ENCODE data around the gene MEIS1.

The MEIS1 gene

DNA sequence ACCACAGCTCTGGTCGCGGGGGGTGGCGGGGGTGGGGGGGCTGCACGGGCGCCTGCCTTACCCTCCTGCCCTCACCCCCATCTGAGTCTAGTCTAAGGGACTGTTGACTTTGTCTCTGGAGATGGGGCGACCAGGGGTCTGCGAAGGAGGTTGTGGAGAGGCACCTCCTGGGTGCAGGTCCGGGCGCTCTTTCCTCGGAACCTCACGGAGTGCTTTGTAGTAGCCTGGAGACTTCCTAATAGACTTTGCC lies 141.3 kb downstream of the MEIS1 start:
- Histone ChIP-seq H3K4me1 (ENCODE audit: control insufficient read depth, insufficient read depth, low read length) (peaks cover 9% of the 10 kb centered on the region; the same call in 1 of the 2 replicates), H3K27ac (ENCODE audit: extremely low read depth, low read depth, low read length) (no peak overlapping the region; the same call in 1 of the 2 replicates), H3K9me3 (ENCODE audit: control insufficient read depth, insufficient read depth, low read depth, low read length) (no peaks in the 10 kb centered on the region), H3K4me3 (ENCODE audit: low read depth, low read length) (no peak overlapping the region), H3K36me3 (ENCODE audit: control insufficient read depth in 2 of 2, insufficient read depth in 1 of 2, low read length in 2 of 2) (peaks cover 0 to 9% of the 10 kb centered on the region in 2 experiments; a peak in 1 of 3 replicates)
- CTCF ChIA-PET: interaction anchor here (0.6 to 3.3 kb wide), 2 partner anchors 143 to 148 kb away, joined by 4 to 17 read pairs; no protein-coding TSS in a partner anchor
- POLR2A ChIA-PET: no interaction called here
- TF ChIP-seq, protein P1, sequence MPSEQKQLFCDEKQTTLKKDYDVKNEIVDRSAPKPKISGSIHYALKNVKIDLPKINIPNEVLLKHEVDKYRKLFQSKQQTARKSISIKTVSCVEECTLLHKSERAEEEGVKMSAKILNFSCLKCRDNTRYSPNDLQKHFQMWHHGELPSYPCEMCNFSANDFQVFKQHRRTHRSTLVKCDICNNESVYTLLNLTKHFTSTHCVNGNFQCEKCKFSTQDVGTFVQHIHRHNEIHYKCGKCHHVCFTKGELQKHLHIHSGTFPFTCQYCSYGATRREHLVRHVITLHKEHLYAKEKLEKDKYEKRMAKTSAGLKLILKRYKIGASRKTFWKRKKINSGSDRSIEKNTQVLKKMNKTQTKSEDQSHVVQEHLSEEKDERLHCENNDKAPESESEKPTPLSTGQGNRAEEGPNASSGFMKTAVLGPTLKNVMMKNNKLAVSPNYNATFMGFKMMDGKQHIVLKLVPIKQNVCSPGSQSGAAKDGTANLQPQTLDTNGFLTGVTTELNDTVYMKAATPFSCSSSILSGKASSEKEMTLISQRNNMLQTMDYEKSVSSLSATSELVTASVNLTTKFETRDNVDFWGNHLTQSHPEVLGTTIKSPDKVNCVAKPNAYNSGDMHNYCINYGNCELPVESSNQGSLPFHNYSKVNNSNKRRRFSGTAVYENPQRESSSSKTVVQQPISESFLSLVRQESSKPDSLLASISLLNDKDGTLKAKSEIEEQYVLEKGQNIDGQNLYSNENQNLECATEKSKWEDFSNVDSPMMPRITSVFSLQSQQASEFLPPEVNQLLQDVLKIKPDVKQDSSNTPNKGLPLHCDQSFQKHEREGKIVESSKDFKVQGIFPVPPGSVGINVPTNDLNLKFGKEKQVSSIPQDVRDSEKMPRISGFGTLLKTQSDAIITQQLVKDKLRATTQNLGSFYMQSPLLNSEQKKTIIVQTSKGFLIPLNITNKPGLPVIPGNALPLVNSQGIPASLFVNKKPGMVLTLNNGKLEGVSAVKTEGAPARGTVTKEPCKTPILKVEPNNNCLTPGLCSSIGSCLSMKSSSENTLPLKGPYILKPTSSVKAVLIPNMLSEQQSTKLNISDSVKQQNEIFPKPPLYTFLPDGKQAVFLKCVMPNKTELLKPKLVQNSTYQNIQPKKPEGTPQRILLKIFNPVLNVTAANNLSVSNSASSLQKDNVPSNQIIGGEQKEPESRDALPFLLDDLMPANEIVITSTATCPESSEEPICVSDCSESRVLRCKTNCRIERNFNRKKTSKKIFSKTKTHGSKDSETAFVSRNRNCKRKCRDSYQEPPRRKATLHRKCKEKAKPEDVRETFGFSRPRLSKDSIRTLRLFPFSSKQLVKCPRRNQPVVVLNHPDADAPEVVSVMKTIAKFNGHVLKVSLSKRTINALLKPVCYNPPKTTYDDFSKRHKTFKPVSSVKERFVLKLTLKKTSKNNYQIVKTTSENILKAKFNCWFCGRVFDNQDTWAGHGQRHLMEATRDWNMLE (tag by site-specific recombination; conservative IDR thresholded peaks at IDR 0.05; ENCODE audit: low read depth): no peak
- no peak for TF ChIP-seq ZNF266 (tag by site-specific recombination; IDR thresholded peaks at IDR 0.05; ENCODE audit: low read depth)
- no peak for TF ChIP-seq ZNF777 (tag by site-specific recombination; IDR thresholded peaks at IDR 0.05; ENCODE audit: borderline replicate concordance)
- TF ChIP-seq ZNF133 (tag by site-specific recombination; IDR thresholded peaks at IDR 0.05): no peak
- TF ChIP-seq YY1 (tag by site-specific recombination; IDR thresholded peaks at IDR 0.05): no peak
- TF ChIP-seq RBAK (tag by site-specific recombination; IDR thresholded peaks at IDR 0.05): no peak
- no peak for TF ChIP-seq ZNF610 (tag by site-specific recombination; IDR thresholded peaks at IDR 0.05; ENCODE audit: borderline replicate concordance)
- TF ChIP-seq ZNF24 (tag by site-specific recombination; IDR thresholded peaks at IDR 0.05): no peak
- TF ChIP-seq, protein P2, sequence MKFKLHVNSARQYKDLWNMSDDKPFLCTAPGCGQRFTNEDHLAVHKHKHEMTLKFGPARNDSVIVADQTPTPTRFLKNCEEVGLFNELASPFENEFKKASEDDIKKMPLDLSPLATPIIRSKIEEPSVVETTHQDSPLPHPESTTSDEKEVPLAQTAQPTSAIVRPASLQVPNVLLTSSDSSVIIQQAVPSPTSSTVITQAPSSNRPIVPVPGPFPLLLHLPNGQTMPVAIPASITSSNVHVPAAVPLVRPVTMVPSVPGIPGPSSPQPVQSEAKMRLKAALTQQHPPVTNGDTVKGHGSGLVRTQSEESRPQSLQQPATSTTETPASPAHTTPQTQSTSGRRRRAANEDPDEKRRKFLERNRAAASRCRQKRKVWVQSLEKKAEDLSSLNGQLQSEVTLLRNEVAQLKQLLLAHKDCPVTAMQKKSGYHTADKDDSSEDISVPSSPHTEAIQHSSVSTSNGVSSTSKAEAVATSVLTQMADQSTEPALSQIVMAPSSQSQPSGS (tag by site-specific recombination; IDR thresholded peaks at IDR 0.05; ENCODE audit: low read depth): no peak
- TF ChIP-seq IKZF3 (tag by site-specific recombination; IDR thresholded peaks at IDR 0.05): no peak

DNA sequence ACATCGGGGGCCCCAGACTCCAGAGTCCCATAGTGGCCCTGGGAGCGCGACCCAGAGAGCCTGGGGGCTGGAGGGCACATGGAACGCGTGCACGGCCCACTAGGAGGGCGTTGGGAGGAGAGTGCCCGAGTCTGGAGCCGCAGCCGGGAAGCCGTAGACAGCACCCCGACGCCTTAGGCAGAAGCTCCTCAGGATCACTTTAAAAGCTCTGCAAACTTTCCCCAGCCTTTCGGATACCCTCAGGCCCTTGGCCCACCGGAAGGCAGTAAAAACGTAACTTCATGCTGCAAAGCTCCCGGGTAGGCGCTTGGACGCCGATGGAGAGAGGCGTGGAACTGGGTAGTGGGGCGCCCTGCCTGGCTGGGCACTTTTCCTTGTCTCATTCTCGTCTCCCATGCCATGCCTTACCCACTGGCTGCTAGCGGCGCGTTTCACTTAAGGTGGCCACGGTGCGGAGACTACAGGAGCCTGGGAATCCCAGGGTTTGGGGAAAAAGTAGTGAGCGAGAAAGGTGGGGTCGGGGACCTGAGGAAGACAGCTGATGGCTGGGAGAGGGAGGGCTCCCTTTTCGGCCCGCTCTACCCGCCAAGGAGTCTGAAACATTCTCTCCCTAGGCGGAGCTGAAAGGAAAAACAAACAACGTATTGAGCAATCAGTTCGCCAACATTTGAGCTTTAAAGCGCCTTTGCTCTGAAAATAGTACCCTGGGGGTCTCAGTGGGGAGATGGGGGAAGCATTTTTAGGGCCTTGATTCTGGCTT lies 141.8 kb downstream of the MEIS1 start:
- ChIA-PET POLR2A (interaction anchor here (0.8 kb wide), 1 partner anchor 142 kb away, joined by 4 read pairs; the partner anchor contains the start of gene MEIS1), CTCF (interaction anchor here (0.6 to 3.3 kb wide), 2 partner anchors 143 to 149 kb away, joined by 4 to 17 read pairs; no protein-coding TSS in a partner anchor)
- H3K4me1 ChIP-seq (ENCODE audit: control insufficient read depth, insufficient read depth, low read length): peaks cover 9% of the 10 kb centered on the region; the same call in 1 of the 2 replicates
- H3K36me3 ChIP-seq (ENCODE audit: control insufficient read depth in 2 of 2, insufficient read depth in 1 of 2, low read length in 2 of 2): peaks cover 0 to 5% of the 10 kb centered on the region in 2 experiments; a peak in 1 of 3 replicates
- no peak overlapping the region for H3K4me3 ChIP-seq (ENCODE audit: low read depth, low read length)
- TF ChIP-seq ZNF239 (tag by site-specific recombination; IDR thresholded peaks at IDR 0.05) (no peak), ZNF248 (tag by site-specific recombination; IDR thresholded peaks at IDR 0.05) (no peak), ZNF146 (tag by site-specific recombination; IDR thresholded peaks at IDR 0.05) (no peak), ZNF350 (tag by site-specific recombination; IDR thresholded peaks at IDR 0.05) (no peak), ZSCAN30 (tag by site-specific recombination; IDR thresholded peaks at IDR 0.05) (no peak), ZNF654 (tag by site-specific recombination; IDR thresholded peaks at IDR 0.05; ENCODE audit: low read depth) (no peak), ZNF561 (tag by site-specific recombination; IDR thresholded peaks at IDR 0.05; ENCODE audit: borderline replicate concordance) (no peak), ZNF514 (tag by site-specific recombination; IDR thresholded peaks at IDR 0.05) (no peak)
- TF ChIP-seq, protein P3, sequence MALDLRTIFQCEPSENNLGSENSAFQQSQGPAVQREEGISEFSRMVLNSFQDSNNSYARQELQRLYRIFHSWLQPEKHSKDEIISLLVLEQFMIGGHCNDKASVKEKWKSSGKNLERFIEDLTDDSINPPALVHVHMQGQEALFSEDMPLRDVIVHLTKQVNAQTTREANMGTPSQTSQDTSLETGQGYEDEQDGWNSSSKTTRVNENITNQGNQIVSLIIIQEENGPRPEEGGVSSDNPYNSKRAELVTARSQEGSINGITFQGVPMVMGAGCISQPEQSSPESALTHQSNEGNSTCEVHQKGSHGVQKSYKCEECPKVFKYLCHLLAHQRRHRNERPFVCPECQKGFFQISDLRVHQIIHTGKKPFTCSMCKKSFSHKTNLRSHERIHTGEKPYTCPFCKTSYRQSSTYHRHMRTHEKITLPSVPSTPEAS (tag by site-specific recombination; IDR thresholded peaks at IDR 0.05): no peak
- TF ChIP-seq, protein P4, sequence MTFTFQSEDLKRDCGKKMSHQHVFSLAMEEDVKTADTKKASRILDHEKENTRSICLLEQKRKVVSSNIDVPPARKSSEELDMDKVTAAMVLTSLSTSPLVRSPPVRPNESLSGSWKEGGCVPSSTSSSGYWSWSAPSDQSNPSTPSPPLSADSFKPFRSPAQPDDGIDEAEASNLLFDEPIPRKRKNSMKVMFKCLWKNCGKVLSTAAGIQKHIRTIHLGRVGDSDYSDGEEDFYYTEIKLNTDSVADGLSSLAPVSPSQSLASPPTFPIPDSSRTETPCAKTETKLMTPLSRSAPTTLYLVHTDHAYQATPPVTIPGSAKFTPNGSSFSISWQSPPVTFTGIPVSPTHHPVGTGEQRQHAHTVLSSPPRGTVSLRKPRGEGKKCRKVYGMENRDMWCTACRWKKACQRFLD (tag by site-specific recombination; IDR thresholded peaks at IDR 0.05): no peak
- TF ChIP-seq, protein P5, sequence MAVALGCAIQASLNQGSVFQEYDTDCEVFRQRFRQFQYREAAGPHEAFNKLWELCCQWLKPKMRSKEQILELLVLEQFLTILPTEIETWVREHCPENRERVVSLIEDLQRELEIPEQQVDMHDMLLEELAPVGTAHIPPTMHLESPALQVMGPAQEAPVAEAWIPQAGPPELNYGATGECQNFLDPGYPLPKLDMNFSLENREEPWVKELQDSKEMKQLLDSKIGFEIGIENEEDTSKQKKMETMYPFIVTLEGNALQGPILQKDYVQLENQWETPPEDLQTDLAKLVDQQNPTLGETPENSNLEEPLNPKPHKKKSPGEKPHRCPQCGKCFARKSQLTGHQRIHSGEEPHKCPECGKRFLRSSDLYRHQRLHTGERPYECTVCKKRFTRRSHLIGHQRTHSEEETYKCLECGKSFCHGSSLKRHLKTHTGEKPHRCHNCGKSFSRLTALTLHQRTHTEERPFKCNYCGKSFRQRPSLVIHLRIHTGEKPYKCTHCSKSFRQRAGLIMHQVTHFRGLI (tag by site-specific recombination; IDR thresholded peaks at IDR 0.05): no peak
- no peaks in the 10 kb centered on the region for H3K9me3 ChIP-seq (ENCODE audit: control insufficient read depth, insufficient read depth, low read depth, low read length)
- H3K27ac ChIP-seq (ENCODE audit: extremely low read depth, low read depth, low read length): no peak overlapping the region

Measured in HEK293 (cell line).